ENCODE measurements around the gene TNNC1.
A peak's percentile ranks its signal among the peaks of the same experiment; 100 is the strongest.

The TNNC1 gene

DNA sequence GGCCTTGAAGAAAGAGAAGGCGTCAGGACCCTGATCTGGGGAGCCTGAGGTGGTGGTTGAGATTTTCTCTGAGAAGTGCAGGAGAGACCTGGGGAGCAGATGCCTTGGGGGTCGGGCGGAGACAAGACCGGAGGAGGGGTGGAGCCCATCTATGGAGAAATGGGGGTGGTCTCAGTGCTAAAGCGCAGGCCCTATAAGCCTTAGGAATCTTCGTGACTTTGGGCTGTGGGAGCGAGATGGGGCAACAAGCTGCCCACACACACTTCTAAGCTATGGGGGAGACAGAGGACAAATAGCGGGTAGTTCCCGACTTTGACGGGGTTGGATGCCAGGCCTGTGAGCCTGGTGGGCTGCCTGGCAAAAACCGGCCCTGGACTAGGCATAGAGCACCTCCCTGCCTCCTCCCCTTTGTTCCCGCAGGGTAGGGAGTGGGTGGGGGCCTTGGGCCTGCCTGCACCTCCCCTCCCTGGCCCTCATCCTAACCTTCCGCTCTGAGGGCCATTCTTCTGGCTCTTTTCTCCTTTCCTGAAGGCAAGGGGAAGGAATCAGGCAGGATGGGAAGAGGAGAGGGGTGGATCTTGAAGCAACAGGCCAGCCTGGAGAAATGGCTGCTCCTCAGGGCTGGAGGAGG is 2.4 kb upstream of the TNNC1 start:
- peak; percentile 68 for ATAC-seq
- TF ChIP-seq BACH2 (CRISPR knock-in tag; IDR thresholded peaks at IDR 0.05; ENCODE audit: borderline replicate concordance) (no peak), ZNF70 (CRISPR knock-in tag; IDR thresholded peaks at IDR 0.05) (no peak), ISL1 (CRISPR knock-in tag; IDR thresholded peaks at IDR 0.05) (no peak), ESRRG (CRISPR knock-in tag; IDR thresholded peaks at IDR 0.05) (no peak), ZC3H10 (CRISPR knock-in tag; IDR thresholded peaks at IDR 0.05) (no peak), TOX (CRISPR knock-in tag; IDR thresholded peaks at IDR 0.05; ENCODE audit: borderline replicate concordance) (no peak), CSDC2 (CRISPR knock-in tag; IDR thresholded peaks at IDR 0.05) (no peak), ZNF8 (CRISPR knock-in tag; IDR thresholded peaks at IDR 0.05) (no peak), PPARA (CRISPR knock-in tag; IDR thresholded peaks at IDR 0.05; ENCODE audit: borderline replicate concordance) (no peak), TCF4 (CRISPR knock-in tag; IDR thresholded peaks at IDR 0.05; ENCODE audit: borderline replicate concordance) (no peak), ZNF565 (CRISPR knock-in tag; conservative IDR thresholded peaks at IDR 0.05; ENCODE audit: low read depth) (no peak), ARNTL (CRISPR knock-in tag; IDR thresholded peaks at IDR 0.05; ENCODE audit: borderline replicate concordance, low read depth) (no peak), ZFP3 (CRISPR knock-in tag; IDR thresholded peaks at IDR 0.05) (no peak), ZFP30 (CRISPR knock-in tag; IDR thresholded peaks at IDR 0.05) (no peak)
- TF ChIP-seq, protein P1, sequence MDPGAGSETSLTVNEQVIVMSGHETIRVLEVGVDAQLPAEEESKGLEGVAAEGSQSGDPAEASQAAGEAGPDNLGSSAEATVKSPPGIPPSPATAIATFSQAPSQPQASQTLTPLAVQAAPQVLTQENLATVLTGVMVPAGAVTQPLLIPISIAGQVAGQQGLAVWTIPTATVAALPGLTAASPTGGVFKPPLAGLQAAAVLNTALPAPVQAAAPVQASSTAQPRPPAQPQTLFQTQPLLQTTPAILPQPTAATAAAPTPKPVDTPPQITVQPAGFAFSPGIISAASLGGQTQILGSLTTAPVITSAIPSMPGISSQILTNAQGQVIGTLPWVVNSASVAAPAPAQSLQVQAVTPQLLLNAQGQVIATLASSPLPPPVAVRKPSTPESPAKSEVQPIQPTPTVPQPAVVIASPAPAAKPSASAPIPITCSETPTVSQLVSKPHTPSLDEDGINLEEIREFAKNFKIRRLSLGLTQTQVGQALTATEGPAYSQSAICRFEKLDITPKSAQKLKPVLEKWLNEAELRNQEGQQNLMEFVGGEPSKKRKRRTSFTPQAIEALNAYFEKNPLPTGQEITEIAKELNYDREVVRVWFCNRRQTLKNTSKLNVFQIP (CRISPR knock-in tag; IDR thresholded peaks at IDR 0.05; ENCODE audit: borderline replicate concordance, low read depth), result no peak
- TF ChIP-seq, protein P2, sequence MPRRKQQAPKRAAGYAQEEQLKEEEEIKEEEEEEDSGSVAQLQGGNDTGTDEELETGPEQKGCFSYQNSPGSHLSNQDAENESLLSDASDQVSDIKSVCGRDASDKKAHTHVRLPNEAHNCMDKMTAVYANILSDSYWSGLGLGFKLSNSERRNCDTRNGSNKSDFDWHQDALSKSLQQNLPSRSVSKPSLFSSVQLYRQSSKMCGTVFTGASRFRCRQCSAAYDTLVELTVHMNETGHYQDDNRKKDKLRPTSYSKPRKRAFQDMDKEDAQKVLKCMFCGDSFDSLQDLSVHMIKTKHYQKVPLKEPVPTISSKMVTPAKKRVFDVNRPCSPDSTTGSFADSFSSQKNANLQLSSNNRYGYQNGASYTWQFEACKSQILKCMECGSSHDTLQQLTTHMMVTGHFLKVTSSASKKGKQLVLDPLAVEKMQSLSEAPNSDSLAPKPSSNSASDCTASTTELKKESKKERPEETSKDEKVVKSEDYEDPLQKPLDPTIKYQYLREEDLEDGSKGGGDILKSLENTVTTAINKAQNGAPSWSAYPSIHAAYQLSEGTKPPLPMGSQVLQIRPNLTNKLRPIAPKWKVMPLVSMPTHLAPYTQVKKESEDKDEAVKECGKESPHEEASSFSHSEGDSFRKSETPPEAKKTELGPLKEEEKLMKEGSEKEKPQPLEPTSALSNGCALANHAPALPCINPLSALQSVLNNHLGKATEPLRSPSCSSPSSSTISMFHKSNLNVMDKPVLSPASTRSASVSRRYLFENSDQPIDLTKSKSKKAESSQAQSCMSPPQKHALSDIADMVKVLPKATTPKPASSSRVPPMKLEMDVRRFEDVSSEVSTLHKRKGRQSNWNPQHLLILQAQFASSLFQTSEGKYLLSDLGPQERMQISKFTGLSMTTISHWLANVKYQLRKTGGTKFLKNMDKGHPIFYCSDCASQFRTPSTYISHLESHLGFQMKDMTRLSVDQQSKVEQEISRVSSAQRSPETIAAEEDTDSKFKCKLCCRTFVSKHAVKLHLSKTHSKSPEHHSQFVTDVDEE (CRISPR knock-in tag; IDR thresholded peaks at IDR 0.05), result no peak
- TF ChIP-seq, protein P3, sequence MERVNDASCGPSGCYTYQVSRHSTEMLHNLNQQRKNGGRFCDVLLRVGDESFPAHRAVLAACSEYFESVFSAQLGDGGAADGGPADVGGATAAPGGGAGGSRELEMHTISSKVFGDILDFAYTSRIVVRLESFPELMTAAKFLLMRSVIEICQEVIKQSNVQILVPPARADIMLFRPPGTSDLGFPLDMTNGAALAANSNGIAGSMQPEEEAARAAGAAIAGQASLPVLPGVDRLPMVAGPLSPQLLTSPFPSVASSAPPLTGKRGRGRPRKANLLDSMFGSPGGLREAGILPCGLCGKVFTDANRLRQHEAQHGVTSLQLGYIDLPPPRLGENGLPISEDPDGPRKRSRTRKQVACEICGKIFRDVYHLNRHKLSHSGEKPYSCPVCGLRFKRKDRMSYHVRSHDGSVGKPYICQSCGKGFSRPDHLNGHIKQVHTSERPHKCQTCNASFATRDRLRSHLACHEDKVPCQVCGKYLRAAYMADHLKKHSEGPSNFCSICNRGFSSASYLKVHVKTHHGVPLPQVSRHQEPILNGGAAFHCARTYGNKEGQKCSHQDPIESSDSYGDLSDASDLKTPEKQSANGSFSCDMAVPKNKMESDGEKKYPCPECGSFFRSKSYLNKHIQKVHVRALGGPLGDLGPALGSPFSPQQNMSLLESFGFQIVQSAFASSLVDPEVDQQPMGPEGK (CRISPR knock-in tag; IDR thresholded peaks at IDR 0.05; ENCODE audit: borderline replicate concordance), result no peak
- TF ChIP-seq, protein P4, sequence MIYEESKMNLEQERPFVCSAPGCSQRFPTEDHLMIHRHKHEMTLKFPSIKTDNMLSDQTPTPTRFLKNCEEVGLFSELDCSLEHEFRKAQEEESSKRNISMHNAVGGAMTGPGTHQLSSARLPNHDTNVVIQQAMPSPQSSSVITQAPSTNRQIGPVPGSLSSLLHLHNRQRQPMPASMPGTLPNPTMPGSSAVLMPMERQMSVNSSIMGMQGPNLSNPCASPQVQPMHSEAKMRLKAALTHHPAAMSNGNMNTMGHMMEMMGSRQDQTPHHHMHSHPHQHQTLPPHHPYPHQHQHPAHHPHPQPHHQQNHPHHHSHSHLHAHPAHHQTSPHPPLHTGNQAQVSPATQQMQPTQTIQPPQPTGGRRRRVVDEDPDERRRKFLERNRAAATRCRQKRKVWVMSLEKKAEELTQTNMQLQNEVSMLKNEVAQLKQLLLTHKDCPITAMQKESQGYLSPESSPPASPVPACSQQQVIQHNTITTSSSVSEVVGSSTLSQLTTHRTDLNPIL (CRISPR knock-in tag; IDR thresholded peaks at IDR 0.05; ENCODE audit: low read depth), result no peak
- TF ChIP-seq, protein P5, sequence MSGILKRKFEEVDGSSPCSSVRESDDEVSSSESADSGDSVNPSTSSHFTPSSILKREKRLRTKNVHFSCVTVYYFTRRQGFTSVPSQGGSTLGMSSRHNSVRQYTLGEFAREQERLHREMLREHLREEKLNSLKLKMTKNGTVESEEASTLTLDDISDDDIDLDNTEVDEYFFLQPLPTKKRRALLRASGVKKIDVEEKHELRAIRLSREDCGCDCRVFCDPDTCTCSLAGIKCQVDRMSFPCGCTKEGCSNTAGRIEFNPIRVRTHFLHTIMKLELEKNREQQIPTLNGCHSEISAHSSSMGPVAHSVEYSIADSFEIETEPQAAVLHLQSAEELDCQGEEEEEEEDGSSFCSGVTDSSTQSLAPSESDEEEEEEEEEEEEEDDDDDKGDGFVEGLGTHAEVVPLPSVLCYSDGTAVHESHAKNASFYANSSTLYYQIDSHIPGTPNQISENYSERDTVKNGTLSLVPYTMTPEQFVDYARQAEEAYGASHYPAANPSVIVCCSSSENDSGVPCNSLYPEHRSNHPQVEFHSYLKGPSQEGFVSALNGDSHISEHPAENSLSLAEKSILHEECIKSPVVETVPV (CRISPR knock-in tag; IDR thresholded peaks at IDR 0.05), result no peak

DNA sequence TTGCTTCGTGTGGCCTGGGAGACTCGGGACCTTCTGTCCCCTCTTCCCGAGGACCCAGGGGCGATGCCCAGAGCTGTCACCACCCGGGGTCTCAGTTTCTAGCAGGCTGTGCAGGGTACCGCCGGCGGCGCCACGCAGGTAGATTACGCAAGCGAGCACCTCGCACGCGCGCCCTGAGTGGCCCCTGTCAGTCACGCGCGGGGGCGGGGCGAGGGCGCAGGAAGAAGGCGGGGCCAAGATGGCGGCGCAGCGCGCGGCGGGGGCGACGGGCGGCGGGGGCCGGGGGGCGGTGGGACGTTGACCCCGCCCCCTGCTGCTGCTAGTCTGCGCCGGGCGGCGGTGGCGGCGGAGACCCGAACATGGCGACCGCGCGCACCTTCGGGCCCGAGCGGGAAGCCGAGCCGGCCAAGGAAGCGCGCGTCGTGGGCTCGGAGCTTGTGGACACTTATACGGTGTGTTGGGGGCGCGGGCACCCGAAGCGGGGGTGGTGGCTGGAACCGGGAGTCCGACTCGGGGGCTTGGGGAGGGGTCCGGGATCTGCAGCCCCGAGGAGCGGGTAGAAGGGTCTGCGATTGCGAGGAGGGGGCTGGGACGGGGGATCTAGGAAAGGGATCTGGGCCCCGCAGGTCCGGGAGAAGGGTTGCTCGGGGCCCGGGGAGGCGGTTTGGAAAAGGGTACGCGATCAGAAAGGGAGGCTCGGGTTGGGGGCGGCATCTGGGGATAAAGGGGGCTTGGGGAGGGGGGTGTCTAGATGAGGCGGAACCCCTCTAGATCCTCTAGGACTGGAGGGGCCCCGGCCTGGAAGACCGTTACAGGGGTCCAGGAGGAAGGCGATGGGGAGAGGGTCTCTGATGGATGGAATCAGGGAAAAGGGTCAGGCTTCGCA is 1.7 kb upstream of the TNNC1 start, which contains the start of gene NISCH:
TSS of gene NISCH (plus strand) at position 322 of the 886 bp plus-strand sequence. CDS start at position 360, 38 bp downstream.
- peak; percentile 80 for ATAC-seq
- TF ChIP-seq, protein P3 (CRISPR knock-in tag; IDR thresholded peaks at IDR 0.05; ENCODE audit: borderline replicate concordance), result no peak
- TF ChIP-seq ZFP3 (CRISPR knock-in tag; IDR thresholded peaks at IDR 0.05) (no peak), ZNF8 (CRISPR knock-in tag; IDR thresholded peaks at IDR 0.05) (no peak), ZNF70 (CRISPR knock-in tag; IDR thresholded peaks at IDR 0.05) (no peak), BACH2 (CRISPR knock-in tag; IDR thresholded peaks at IDR 0.05; ENCODE audit: borderline replicate concordance) (no peak), ESRRG (CRISPR knock-in tag; IDR thresholded peaks at IDR 0.05) (no peak), RARB (CRISPR knock-in tag; IDR thresholded peaks at IDR 0.05) (no peak), ZNF565 (CRISPR knock-in tag; conservative IDR thresholded peaks at IDR 0.05; ENCODE audit: low read depth) (no peak)
- TF ChIP-seq, protein P2 (CRISPR knock-in tag; IDR thresholded peaks at IDR 0.05), result no peak
- TF ChIP-seq, protein P4 (CRISPR knock-in tag; IDR thresholded peaks at IDR 0.05; ENCODE audit: low read depth), result no peak
